Activated CD8-positive, alpha-beta T cell treated with anti-CD3 and anti-CD28 coated beads for 36 hours (primary cell): ENCODE results near the gene VSX1. TPM values are rescaled to one million over a fixed set of nuclear protein-coding genes. Genes with fewer than 3 reads are reported as not detected.

Experiments
- ATAC-seq: fragments of 200-7000 bp; cut with Tn5 transposase; one replicate; pipeline ENCODE4 v1.10.0; 2021; ENCODE audit warnings: mild to moderate bottlenecking, moderate library complexity
- CTCF ChIA-PET: fragments of 350-600 bp; sonication (Branson Sonifier 250); formaldehyde crosslinking; loops from one replicate; lab custom pipeline; 2021; ENCODE audit warnings: antibody characterized with exemption; lab: Charles Lee
- POLR2A ChIA-PET: fragments of 350-600 bp; sonication (Branson Sonifier 250); formaldehyde crosslinking; loops from one replicate; lab custom pipeline; 2021; ENCODE audit warnings: antibody characterized with exemption; lab: Charles Lee
- DNase-seq: peaks from one replicate; pipeline ENCODE4 v3.0.0-alpha.2; 2020
- H3K27ac Mint-ChIP-seq: one replicate; pipeline ENCODE4 v1.8.0; 2021; ENCODE audit warnings: mild to moderate bottlenecking, mixed read lengths
- H3K27me3 Mint-ChIP-seq: one replicate; pipeline ENCODE4 v1.8.0; 2021; ENCODE audit warnings: mixed read lengths
- H3K36me3 Mint-ChIP-seq: one replicate; pipeline ENCODE4 v1.8.0; 2021; ENCODE audit warnings: low read depth, mixed read lengths
- H3K4me1 Mint-ChIP-seq: one replicate; pipeline ENCODE4 v1.8.0; 2021; ENCODE audit warnings: low read depth, mixed read lengths
- H3K4me3 Mint-ChIP-seq: one replicate; pipeline ENCODE4 v1.8.0; 2021; ENCODE audit warnings: mild to moderate bottlenecking, moderate library complexity, mixed read lengths
- H3K9me3 Mint-ChIP-seq: one replicate; pipeline ENCODE4 v1.8.0; 2021; ENCODE audit warnings: mixed read lengths
- intact Hi-C: fragments of 100-400 bp; cut with micrococcal nuclease; formaldehyde crosslinking; loops from one replicate; pipeline ENCODE4 v1.10.0; 2022
- total RNA-seq, 2 experiments: library from RNA; stranded (reverse); gene quantifications; one replicate each; pipeline ENCODE4 v1.2.3, GENCODE V29; 2021
- TF ChIP-seq, protein P1 (sequence below): fragments of 200-600 bp; IDR thresholded peaks from one replicate; pipeline ENCODE4 v1.8.0; 2022; ENCODE audit warnings: antibody characterized with exemption, mild to moderate bottlenecking

The VSX1 gene
- total RNA-seq, 2 experiments from 2014 or later, result not detected

DNA sequence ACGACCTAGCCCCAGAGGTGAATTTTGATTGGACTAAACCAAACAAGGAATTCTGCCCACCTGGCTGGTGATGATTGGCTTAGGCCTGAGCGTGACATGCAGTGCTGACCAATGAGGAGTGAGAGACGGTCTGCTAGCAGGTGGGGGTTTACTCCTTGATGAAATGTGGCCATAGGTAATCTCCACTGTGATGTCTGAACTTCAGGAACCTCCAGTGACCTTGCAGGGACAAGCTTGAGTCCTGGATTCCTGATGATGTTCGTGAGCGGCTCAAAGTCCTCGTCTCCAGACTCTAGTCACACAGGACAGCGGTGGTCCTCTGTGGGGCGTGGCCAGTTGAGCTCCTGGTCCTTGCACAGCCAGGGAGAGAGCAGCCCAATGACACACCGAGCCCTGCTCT lies 8.4 kb downstream of the VSX1 start:
- TF ChIP-seq, protein P1, sequence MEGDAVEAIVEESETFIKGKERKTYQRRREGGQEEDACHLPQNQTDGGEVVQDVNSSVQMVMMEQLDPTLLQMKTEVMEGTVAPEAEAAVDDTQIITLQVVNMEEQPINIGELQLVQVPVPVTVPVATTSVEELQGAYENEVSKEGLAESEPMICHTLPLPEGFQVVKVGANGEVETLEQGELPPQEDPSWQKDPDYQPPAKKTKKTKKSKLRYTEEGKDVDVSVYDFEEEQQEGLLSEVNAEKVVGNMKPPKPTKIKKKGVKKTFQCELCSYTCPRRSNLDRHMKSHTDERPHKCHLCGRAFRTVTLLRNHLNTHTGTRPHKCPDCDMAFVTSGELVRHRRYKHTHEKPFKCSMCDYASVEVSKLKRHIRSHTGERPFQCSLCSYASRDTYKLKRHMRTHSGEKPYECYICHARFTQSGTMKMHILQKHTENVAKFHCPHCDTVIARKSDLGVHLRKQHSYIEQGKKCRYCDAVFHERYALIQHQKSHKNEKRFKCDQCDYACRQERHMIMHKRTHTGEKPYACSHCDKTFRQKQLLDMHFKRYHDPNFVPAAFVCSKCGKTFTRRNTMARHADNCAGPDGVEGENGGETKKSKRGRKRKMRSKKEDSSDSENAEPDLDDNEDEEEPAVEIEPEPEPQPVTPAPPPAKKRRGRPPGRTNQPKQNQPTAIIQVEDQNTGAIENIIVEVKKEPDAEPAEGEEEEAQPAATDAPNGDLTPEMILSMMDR, result no peak
- Mint-ChIP-seq H3K27me3 (peaks cover 52% of the 10 kb centered on the region), H3K4me1 (peaks cover 9% of the 10 kb centered on the region), H3K36me3 (no peaks in the 10 kb centered on the region), H3K4me3 (no peak overlapping the region), H3K27ac (no peak overlapping the region), H3K9me3 (no peaks in the 10 kb centered on the region)
- DNase-seq, result no peak
- ATAC-seq, result no peak
- intact Hi-C loops, result no loop called here
- ChIA-PET CTCF (interaction anchor here (1.0 kb wide), 1 partner anchor 11 kb away, joined by 3 read pairs; no protein-coding TSS in a partner anchor), POLR2A (interaction anchor here (1.1 kb wide), 1 partner anchor 18 kb away, joined by 3 read pairs; no protein-coding TSS in a partner anchor)

DNA sequence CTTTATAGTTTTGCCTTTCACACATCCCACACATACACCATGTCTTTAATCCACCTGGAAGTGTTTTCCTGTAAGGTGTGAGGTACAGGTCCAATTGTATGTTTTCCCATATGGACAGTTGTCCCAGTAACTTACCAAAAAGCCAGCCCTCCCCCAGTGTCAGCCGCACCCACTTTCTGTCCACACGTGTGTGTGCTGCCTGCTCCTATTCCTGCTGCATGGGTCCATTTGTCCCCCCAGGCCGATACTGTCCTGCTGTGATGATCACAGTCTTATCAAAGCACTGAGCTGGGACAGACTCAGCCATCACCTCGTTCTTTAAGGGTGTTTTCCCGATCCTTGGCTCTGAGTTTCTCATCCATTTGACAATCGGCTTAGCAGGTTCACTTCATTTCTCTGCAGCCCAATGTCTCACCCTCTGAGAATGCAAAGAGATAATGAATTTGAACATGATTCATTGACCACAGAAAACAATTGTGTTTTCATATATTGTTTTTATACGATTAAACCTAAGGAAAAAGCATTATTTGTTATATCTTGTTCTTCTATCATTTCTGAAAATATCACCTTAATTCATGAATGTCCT lies 9.6 kb downstream of the VSX1 start:
- TF ChIP-seq, protein P1, result no peak
- intact Hi-C loops, result no loop called here
- CTCF ChIA-PET, result interaction anchor here (0.8 to 2.2 kb wide), 4 partner anchors 18 to 326 kb away, joined by 3 to 6 read pairs (median 4); no protein-coding TSS in a partner anchor
- Mint-ChIP-seq H3K4me3 (no peak overlapping the region), H3K36me3 (no peaks in the 10 kb centered on the region), H3K27ac (no peak overlapping the region), H3K27me3 (peaks cover 45% of the 10 kb centered on the region), H3K4me1 (peaks cover 7% of the 10 kb centered on the region), H3K9me3 (no peaks in the 10 kb centered on the region)
- DNase-seq, result no peak
- ATAC-seq, result no peak
- POLR2A ChIA-PET, result interaction anchor here (1.1 kb wide), 1 partner anchor 26 kb away, joined by 3 read pairs; no protein-coding TSS in a partner anchor

DNA sequence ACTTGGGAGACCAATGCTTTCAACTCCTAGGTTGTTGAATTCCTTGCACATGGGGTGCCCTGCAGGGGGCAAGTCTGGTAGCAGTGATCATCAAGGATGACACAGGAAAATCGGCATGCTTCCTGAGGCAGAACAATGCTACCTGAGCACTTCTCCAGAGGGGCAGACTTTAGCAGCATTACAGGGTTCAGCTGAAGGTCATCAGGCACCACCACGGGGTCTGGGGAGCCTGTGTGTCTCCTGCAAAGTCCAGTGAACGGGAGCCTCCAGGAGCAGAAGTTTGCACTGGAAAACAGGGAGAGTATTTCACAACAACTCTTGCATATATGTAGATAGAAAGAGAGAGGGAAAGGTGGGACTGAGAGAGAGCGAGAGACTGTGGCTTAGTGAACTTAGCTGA lies 10.2 kb downstream of the VSX1 start:
- DNase-seq, result no peak
- TF ChIP-seq, protein P1, result no peak
- Mint-ChIP-seq H3K27me3 (peaks cover 39% of the 10 kb centered on the region), H3K9me3 (no peaks in the 10 kb centered on the region), H3K36me3 (no peaks in the 10 kb centered on the region), H3K27ac (no peak overlapping the region), H3K4me1 (peaks cover 1% of the 10 kb centered on the region), H3K4me3 (no peak overlapping the region)
- CTCF ChIA-PET, result interaction anchor here (0.8 to 2.2 kb wide), 6 partner anchors 9 to 327 kb away, joined by 3 to 6 read pairs (median 4); no protein-coding TSS in a partner anchor
- intact Hi-C loops, result no loop called here
- ATAC-seq, result no peak
- POLR2A ChIA-PET, result no interaction called here

DNA sequence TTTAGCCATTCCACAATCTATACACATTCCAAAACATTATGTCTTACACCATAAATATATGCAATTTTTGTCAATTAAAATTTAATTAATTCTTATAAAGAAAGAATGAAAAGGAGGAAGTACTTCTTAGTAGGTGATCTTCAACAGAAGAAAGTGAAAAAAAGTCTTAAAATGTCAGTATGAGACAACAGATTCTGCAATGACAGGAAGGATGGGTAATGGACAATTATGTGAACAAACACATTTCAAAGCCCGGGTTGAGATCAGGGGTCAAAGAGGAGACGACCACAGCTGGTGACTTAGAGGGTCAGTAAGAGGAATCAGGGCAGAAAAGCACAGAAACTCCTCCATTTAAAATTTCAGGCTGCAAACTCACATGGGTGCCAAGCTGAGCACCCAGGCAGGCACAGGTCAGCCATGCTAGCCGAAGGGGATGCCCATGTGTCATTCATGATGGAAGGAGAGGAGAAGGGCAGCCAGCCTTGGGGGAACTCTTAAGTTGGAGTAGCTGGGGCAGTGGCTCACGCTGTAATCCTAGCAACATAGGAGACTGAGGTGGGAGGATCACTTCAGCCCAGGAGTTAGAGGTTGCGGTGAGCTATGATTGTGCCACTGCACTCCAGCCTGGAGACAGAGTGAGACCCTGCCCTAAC lies 11.0 kb downstream of the VSX1 start:
- intact Hi-C loops, result no loop called here
- CTCF ChIA-PET, result interaction anchor here (1.0 to 2.2 kb wide), 6 partner anchors 8 to 328 kb away, joined by 3 to 6 read pairs (median 4); no protein-coding TSS in a partner anchor
- Mint-ChIP-seq H3K27ac (no peak overlapping the region), H3K27me3 (peaks cover 37% of the 10 kb centered on the region), H3K36me3 (no peaks in the 10 kb centered on the region), H3K4me1 (peaks cover 1% of the 10 kb centered on the region), H3K4me3 (no peak overlapping the region), H3K9me3 (no peaks in the 10 kb centered on the region)
- no peak for ATAC-seq
- TF ChIP-seq, protein P1, result no peak
- DNase-seq, result no peak
- POLR2A ChIA-PET, result no interaction called here
